HK-2 (cell line): ENCODE measurements around the gene AURKA.
A peak's percentile ranks its signal among the peaks of the same experiment; 100 is the strongest.

Experiments
- DNase-seq: peaks from one replicate; pipeline ENCODE4 v3.0.0-alpha.2; 2018; ENCODE audit not compliant: unreplicated experiment

The AURKA gene

GRCh38 chr20:56392132-56392880, at the start of gene AURKA, which contains the start of gene CSTF1:
Gene AURKA, minus strand, starts transcription at chr20:56392215. Its CDS starts 4,018 bp downstream, at chr20:56388197.
Gene CSTF1, plus strand, starts transcription at chr20:56392645. Its CDS starts 2,908 bp downstream, at chr20:56395553.
- DNase-seq = peak; percentile 100

- no peak for DNase-seq
These were observed 48.5 kb upstream of the AURKA start for GRCh38 chr20:56440346-56441007.

GRCh38 chr20:56439771-56440291, 47.8 kb upstream of the AURKA start:
- DNase-seq = peak; percentile 20

GRCh38 chr20:56438284-56438683, 46.3 kb upstream of the AURKA start:
- DNase-seq = no peak

GRCh38 chr20:56437196-56437960, 45.4 kb upstream of the AURKA start:
- no peak for DNase-seq

- DNase-seq = no peak
These were observed 41.9 kb upstream of the AURKA start for GRCh38 chr20:56433880-56434255.

- DNase-seq = no peak
These were observed 41.3 kb upstream of the AURKA start for GRCh38 chr20:56433221-56433879.

- DNase-seq = no peak
These were observed 39.5 kb upstream of the AURKA start for GRCh38 chr20:56431471-56431870.

- DNase-seq = no peak
These were observed 38.9 kb upstream of the AURKA start for GRCh38 chr20:56430957-56431356.

GRCh38 chr20:56430461-56430860, 38.4 kb upstream of the AURKA start:
- DNase-seq = no peak

GRCh38 chr20:56429941-56430340, 37.9 kb upstream of the AURKA start:
- DNase-seq = no peak

- peak; percentile 57 for DNase-seq
These were observed 37.5 kb upstream of the AURKA start for GRCh38 chr20:56429502-56429901.

GRCh38 chr20:56428881-56429280, 36.9 kb upstream of the AURKA start:
- DNase-seq = no peak

- DNase-seq = no peak
These were observed 36.4 kb upstream of the AURKA start for GRCh38 chr20:56428410-56428809.

GRCh38 chr20:56427797-56428196, 35.8 kb upstream of the AURKA start:
- DNase-seq = no peak

GRCh38 chr20:56426926-56427325, 34.9 kb upstream of the AURKA start:
- DNase-seq = no peak

- no peak for DNase-seq
These were observed 34.0 kb upstream of the AURKA start for GRCh38 chr20:56426026-56426425.

- DNase-seq = no peak
These were observed 32.9 kb upstream of the AURKA start for GRCh38 chr20:56424931-56425330.

GRCh38 chr20:56423886-56424285, 31.9 kb upstream of the AURKA start:
- DNase-seq = no peak

- no peak for DNase-seq
These were observed 31.2 kb upstream of the AURKA start for GRCh38 chr20:56423211-56423610.

GRCh38 chr20:56422824-56423189, 30.8 kb upstream of the AURKA start:
- peak; percentile 11 for DNase-seq
